Endothelial cell (in vitro differentiated cells): ENCODE results near the gene PACS2. TPM values are rescaled to one million over a fixed set of nuclear protein-coding genes. Genes with fewer than 3 reads are reported as not detected.

Experiments
- DNase-seq: peaks from one replicate; pipeline ENCODE4 v3.0.0; 2021; ENCODE audit warnings: low spot score
- H3K27ac Mint-ChIP-seq: one replicate; pipeline ENCODE4 v1.8.0; 2021; ENCODE audit warnings: mixed read lengths, inconsistent platforms; ENCODE audit not compliant: unreplicated experiment
- H3K27me3 Mint-ChIP-seq: one replicate; pipeline ENCODE4 v1.8.0; 2021; ENCODE audit warnings: mild to moderate bottlenecking, moderate library complexity, mixed read lengths, inconsistent platforms; ENCODE audit not compliant: unreplicated experiment
- H3K36me3 Mint-ChIP-seq: one replicate; pipeline ENCODE4 v1.8.0; 2021; ENCODE audit warnings: mild to moderate bottlenecking, low read depth, mixed read lengths, inconsistent platforms; ENCODE audit not compliant: unreplicated experiment
- H3K4me1 Mint-ChIP-seq: one replicate; pipeline ENCODE4 v1.8.0; 2021; ENCODE audit warnings: mild to moderate bottlenecking, mixed read lengths, inconsistent platforms; ENCODE audit not compliant: unreplicated experiment
- H3K4me3 Mint-ChIP-seq: one replicate; pipeline ENCODE4 v1.8.0; 2021; ENCODE audit warnings: mild to moderate bottlenecking, mixed read lengths, inconsistent platforms; ENCODE audit not compliant: unreplicated experiment
- H3K9me3 Mint-ChIP-seq: one replicate; pipeline ENCODE4 v1.8.0; 2021; ENCODE audit warnings: mixed read lengths, inconsistent platforms; ENCODE audit not compliant: unreplicated experiment
- total RNA-seq: library from RNA; stranded (reverse); fragmentation: NEBNext Ultra II Directional; extraction: Animal tissue kit (Norgen Biotek cat#: 25700); gene quantifications from one replicate; pipeline ENCODE4 v1.2.1, GENCODE V29; 2021; ENCODE audit not compliant: unreplicated experiment
- TF ChIP-seq, protein P1 (sequence below): fragments of 200-600 bp; sonication (generic); IDR thresholded peaks from one replicate; pipeline ENCODE4 v1.5.0; 2021; ENCODE audit warnings: antibody characterized with exemption; ENCODE audit not compliant: unreplicated experiment

The PACS2 gene
- total RNA-seq, 1 donor from 2014 or later = 113 TPM

DNA sequence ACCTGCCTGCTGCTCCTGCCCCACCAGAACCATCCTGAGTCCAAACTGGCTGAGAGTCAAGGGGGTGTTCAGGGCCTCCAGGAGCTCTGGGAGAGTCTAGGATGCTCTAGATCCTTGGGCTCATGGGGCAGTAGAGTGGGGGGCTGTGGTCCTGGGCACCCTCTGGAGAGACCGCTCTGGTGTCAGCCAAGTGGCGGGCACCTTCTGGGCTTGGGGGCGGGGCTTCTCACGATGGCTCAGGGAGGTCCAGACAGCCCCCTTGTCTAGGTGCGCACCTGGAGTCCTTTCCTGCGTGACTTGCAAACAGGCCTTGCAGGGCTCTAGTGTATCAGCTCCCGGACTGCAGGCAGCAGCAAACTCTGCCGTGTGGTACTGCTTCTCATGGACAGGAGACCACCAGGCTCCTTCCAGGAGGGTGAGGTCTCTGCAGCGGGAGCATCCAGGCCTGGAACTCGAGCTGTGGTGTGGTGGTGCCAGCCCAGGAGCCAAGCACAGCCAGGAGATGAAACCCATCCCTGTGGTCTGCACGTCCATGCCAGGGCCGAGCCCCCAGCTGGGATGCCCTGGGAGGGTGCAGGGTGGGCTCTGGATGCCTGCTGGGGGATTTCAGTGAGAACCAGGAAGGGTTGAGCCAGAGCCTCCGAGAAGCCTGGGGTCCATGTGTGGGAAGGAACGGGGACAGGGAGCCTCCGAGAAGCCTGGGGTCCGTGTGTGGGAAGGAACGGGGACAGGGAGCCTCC, 15.0 kb downstream of the PACS2 start:
- H3K36me3 Mint-ChIP-seq = peaks cover 5% of the 10 kb centered on the region
- DNase-seq = no peak
- no peak overlapping the region for H3K27ac Mint-ChIP-seq
- peaks cover 12% of the 10 kb centered on the region for H3K27me3 Mint-ChIP-seq
- no peak overlapping the region for H3K4me3 Mint-ChIP-seq
- peaks cover 12% of the 10 kb centered on the region for H3K4me1 Mint-ChIP-seq
- H3K9me3 Mint-ChIP-seq = no peaks in the 10 kb centered on the region
- TF ChIP-seq, protein P1, sequence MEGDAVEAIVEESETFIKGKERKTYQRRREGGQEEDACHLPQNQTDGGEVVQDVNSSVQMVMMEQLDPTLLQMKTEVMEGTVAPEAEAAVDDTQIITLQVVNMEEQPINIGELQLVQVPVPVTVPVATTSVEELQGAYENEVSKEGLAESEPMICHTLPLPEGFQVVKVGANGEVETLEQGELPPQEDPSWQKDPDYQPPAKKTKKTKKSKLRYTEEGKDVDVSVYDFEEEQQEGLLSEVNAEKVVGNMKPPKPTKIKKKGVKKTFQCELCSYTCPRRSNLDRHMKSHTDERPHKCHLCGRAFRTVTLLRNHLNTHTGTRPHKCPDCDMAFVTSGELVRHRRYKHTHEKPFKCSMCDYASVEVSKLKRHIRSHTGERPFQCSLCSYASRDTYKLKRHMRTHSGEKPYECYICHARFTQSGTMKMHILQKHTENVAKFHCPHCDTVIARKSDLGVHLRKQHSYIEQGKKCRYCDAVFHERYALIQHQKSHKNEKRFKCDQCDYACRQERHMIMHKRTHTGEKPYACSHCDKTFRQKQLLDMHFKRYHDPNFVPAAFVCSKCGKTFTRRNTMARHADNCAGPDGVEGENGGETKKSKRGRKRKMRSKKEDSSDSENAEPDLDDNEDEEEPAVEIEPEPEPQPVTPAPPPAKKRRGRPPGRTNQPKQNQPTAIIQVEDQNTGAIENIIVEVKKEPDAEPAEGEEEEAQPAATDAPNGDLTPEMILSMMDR = no peak

DNA sequence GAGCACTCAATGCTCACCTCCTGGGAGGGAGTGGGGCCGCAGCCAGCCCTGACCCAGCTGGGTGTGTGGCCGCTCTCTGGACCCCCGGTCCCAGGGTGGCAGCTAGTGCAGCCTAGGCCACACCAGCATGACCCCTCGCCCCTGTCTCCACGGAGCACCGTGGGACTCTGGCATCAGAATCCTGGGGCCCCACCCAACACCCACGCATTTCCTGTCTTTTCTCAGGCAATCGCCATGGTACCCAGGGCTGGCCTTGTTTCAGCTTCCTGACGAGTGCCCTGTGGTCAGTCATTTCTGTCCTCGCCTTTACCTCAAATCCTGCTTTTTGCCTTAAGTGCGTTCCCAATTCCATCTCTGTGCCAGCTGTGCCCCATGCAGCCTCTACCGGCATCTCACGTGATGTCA, 15.9 kb downstream of the PACS2 start:
- no peak overlapping the region for H3K4me3 Mint-ChIP-seq

DNA sequence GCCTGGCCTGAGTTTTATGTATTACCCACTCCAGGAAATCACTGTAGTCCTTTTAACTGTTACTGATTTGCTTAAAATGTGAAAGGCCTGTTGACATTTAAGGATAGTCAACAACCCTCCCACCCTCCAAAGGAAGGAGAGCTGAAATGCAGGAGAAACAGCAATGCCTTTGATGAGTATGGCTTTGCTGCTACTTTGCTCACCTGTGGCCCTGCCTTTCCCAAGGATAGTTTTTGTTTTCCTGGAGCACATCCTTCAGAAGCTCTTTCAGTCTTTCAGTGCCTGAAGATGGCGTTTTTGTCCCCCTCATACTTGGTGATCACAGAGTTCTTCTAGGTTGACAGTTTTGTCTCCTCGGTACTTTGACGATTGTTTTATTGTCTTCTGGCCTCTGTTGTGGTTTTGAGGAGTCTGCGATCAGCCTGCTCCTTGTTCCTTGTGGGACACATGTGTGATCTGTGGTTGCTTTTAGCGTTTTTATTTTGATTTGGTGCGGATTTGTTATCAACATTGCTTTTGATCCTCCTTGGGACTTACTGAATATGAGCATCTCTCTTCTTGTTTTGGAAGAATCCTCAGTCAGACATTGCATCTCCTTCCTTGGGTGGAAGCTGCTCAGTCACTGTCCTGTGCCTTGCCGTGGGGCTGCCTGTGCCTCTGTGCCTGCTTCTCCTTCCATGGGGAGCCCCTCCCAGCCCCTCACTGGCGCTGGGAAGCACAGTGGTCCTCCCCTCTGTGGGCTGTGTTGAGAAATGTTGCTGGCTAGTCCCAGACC, 17.2 kb downstream of the PACS2 start:
- H3K4me3 Mint-ChIP-seq = peak overlapping the region; percentile 53
- H3K36me3 Mint-ChIP-seq = peaks cover 5% of the 10 kb centered on the region
- peak overlapping the region; percentile 22 for H3K27ac Mint-ChIP-seq
- no peak for DNase-seq
- TF ChIP-seq, protein P1 = no peak
- peaks cover 11% of the 10 kb centered on the region for H3K4me1 Mint-ChIP-seq
- H3K27me3 Mint-ChIP-seq = peaks cover 16% of the 10 kb centered on the region
- no peaks in the 10 kb centered on the region for H3K9me3 Mint-ChIP-seq

More for the DNA sequence above, 15.9 kb downstream of the PACS2 start:
- Mint-ChIP-seq H3K36me3 (peaks cover 5% of the 10 kb centered on the region), H3K9me3 (no peaks in the 10 kb centered on the region), H3K4me1 (peaks cover 12% of the 10 kb centered on the region), H3K27me3 (peaks cover 12% of the 10 kb centered on the region), H3K27ac (no peak overlapping the region)
- no peak for DNase-seq
- TF ChIP-seq, protein P1 = no peak

DNA sequence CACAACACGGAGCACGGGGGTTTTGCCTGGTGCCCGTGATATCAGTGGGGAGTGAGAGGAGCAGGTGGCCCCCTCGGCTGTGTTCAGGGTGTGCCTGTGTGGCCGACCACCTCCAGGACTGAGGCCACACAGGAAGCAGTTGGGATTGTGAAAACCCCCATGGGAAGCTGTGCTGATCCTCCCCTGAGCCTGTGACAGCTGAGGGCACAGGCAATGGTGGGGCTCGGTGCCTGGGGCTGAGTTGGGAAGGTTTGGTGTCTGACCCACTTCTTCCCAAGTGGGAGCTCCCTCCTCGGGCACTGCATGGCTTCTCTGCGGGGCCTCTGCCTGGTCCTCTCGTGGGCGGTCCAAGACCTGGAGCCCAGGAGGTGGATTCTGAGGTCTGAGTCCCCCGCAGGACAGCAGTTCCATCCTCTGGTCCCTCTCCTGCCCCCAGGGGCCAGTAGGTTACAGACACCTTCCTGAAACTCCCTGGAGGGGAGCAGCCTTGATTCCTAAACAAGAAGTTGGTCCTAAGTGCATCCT, 17.9 kb downstream of the PACS2 start:
- no peak overlapping the region for H3K27ac Mint-ChIP-seq
- DNase-seq = no peak
- H3K4me1 Mint-ChIP-seq = peaks cover 8% of the 10 kb centered on the region
- H3K27me3 Mint-ChIP-seq = peaks cover 18% of the 10 kb centered on the region
- TF ChIP-seq, protein P1 = no peak
- H3K4me3 Mint-ChIP-seq = no peak overlapping the region
- no peaks in the 10 kb centered on the region for H3K9me3 Mint-ChIP-seq
- peaks cover 5% of the 10 kb centered on the region for H3K36me3 Mint-ChIP-seq
